ENCODE data around the gene TMEM132D.

DNA sequence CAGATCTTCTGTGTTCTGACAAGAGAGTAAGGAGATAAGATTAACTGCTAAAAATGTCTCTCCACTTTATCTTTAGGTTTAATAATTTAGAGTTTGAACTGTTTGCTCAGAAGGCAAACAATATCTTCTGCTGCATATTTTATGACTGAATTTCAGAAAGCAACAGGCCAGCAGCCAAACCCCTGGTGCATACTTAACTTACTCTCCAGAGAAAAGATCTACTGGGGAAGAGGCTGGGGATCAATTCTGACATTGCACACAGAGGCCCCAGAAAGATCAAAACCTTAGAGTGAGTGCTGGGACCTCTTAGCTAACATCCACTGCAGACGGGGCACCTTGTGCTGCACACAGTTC lies 518.2 kb downstream of the TMEM132D start:
- TF ChIP-seq EZH2 (IDR thresholded peaks at IDR 0.05; ENCODE audit: borderline replicate concordance, insufficient read depth, low read length, poor library complexity, severe bottlenecking) (no peak), SMC3 (conservative IDR thresholded peaks at IDR 0.05; ENCODE audit: poor library complexity) (no peak), MXI1 (conservative IDR thresholded peaks at IDR 0.05; ENCODE audit: poor library complexity, severe bottlenecking) (no peak), EP300 (conservative IDR thresholded peaks at IDR 0.05; ENCODE audit: poor library complexity, severe bottlenecking) (no peak)
- TF ChIP-seq, protein P1, sequence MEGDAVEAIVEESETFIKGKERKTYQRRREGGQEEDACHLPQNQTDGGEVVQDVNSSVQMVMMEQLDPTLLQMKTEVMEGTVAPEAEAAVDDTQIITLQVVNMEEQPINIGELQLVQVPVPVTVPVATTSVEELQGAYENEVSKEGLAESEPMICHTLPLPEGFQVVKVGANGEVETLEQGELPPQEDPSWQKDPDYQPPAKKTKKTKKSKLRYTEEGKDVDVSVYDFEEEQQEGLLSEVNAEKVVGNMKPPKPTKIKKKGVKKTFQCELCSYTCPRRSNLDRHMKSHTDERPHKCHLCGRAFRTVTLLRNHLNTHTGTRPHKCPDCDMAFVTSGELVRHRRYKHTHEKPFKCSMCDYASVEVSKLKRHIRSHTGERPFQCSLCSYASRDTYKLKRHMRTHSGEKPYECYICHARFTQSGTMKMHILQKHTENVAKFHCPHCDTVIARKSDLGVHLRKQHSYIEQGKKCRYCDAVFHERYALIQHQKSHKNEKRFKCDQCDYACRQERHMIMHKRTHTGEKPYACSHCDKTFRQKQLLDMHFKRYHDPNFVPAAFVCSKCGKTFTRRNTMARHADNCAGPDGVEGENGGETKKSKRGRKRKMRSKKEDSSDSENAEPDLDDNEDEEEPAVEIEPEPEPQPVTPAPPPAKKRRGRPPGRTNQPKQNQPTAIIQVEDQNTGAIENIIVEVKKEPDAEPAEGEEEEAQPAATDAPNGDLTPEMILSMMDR (IDR thresholded peaks at IDR 0.05; ENCODE audit: poor library complexity, severe bottlenecking) = no peak

Measured in neural cell (in vitro differentiated cells).